ENCODE results near the gene PTDSS2. TPM values are rescaled to one million over a fixed set of nuclear protein-coding genes. Genes with fewer than 3 reads are reported as not detected.

The PTDSS2 gene
- total and polyA plus RNA-seq, 9 of the 15 experiments (the other 6 are each of a cell fraction or from before 2014, with no cell fraction given) = 0.45 to 53.9 (median 17.2) TPM

DNA sequence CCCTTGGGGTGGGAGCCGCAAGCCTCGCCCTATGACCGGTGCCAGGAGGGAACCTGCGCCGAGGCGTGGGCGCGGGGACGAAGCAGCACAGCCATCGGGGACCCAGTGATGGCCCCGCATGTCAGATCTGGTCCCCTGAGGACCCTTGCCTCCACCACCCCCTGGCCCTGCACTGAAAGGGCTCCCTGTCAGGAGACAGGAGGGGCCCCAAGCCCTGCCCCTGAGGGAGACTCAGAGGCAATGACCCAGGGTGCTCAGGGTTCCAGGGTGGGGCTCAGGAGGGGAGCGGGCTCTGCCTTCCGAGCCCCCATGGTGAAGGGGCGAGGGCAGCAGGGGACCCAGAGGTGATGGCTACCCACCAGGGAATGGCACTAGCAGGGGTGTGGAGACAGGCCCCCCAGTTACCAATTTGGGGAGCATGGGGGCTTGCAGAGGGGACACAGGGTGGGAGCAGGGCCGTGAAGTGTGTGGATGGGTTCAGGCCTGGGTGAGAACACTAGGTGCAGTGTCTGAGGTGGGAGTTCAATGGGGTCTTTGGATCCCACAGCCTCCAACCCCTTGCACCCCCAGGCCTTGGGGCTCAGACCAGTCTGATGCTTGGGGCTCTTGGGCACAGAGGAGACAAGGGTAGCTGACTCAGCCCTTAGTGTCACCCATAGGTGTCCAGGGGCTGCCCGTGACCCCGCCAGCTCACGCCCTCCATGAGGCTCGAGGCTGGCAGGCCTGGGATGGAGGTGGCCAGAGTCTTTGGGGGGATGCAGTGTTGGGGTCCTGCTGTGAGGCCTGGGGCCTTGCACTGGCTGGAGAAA is 87.7 kb downstream of the PTDSS2 start (continued):
- TF ChIP-seq, protein P1, sequence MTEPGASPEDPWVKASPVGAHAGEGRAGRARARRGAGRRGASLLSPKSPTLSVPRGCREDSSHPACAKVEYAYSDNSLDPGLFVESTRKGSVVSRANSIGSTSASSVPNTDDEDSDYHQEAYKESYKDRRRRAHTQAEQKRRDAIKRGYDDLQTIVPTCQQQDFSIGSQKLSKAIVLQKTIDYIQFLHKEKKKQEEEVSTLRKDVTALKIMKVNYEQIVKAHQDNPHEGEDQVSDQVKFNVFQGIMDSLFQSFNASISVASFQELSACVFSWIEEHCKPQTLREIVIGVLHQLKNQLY (CRISPR knock-in tag; conservative IDR thresholded peaks at IDR 0.05) = 0 out of 4 replicates have a peak, but pooled peaks of 1 of the 2 experiments have one; percentile 24
- TF ChIP-seq ZNF584 (CRISPR knock-in tag; IDR thresholded peaks at IDR 0.05; ENCODE audit: low read depth) = no peak
- no peak for TF ChIP-seq EP300 (IDR thresholded peaks at IDR 0.05; ENCODE audit: low read length)
- no peak for TF ChIP-seq ERF (CRISPR knock-in tag; IDR thresholded peaks at IDR 0.05)
- TF ChIP-seq EWSR1 (IDR thresholded peaks at IDR 0.05; ENCODE audit: borderline replicate concordance, low read depth, partially characterized antibody) = no peak
- TF ChIP-seq, protein P2, sequence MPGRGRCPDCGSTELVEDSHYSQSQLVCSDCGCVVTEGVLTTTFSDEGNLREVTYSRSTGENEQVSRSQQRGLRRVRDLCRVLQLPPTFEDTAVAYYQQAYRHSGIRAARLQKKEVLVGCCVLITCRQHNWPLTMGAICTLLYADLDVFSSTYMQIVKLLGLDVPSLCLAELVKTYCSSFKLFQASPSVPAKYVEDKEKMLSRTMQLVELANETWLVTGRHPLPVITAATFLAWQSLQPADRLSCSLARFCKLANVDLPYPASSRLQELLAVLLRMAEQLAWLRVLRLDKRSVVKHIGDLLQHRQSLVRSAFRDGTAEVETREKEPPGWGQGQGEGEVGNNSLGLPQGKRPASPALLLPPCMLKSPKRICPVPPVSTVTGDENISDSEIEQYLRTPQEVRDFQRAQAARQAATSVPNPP (IDR thresholded peaks at IDR 0.05; ENCODE audit: borderline replicate concordance, insufficient read depth, insufficient read length) = no peak
- TF ChIP-seq ZFP30 (CRISPR knock-in tag; IDR thresholded peaks at IDR 0.05; ENCODE audit: borderline replicate concordance) = no peak
- TF ChIP-seq MYNN (IDR thresholded peaks at IDR 0.05) = no peak
- TF ChIP-seq MYNN (CRISPR knock-in tag; IDR thresholded peaks at IDR 0.05) = no peak
- TF ChIP-seq NR2C2 (CRISPR knock-in tag; IDR thresholded peaks at IDR 0.05) = no peak
- TF ChIP-seq NR2C2 (tag; IDR thresholded peaks at IDR 0.05) = no peak
- TF ChIP-seq TARDBP (IDR thresholded peaks at IDR 0.05) = no peak
- TF ChIP-seq, protein P3, sequence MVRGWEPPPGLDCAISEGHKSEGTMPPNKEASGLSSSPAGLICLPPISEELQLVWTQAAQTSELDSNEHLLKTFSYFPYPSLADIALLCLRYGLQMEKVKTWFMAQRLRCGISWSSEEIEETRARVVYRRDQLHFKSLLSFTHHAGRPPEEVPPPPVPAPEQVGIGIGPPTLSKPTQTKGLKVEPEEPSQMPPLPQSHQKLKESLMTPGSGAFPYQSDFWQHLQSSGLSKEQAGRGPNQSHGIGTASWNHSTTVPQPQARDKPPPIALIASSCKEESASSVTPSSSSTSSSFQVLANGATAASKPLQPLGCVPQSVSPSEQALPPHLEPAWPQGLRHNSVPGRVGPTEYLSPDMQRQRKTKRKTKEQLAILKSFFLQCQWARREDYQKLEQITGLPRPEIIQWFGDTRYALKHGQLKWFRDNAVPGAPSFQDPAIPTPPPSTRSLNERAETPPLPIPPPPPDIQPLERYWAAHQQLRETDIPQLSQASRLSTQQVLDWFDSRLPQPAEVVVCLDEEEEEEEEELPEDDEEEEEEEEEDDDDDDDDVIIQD (CRISPR knock-in tag; IDR thresholded peaks at IDR 0.05) = no peak
- TF ChIP-seq, protein P4, sequence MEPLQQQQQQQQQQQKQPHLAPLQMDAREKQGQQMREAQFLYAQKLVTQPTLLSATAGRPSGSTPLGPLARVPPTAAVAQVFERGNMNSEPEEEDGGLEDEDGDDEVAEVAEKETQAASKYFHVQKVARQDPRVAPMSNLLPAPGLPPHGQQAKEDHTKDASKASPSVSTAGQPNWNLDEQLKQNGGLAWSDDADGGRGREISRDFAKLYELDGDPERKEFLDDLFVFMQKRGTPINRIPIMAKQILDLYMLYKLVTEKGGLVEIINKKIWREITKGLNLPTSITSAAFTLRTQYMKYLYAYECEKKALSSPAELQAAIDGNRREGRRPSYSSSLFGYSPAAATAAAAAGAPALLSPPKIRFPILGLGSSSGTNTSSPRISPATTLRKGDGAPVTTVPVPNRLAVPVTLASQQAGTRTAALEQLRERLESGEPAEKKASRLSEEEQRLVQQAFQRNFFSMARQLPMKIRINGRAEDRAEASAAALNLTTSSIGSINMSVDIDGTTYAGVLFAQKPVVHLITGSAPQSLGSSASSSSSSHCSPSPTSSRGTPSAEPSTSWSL (CRISPR knock-in tag; IDR thresholded peaks at IDR 0.05; ENCODE audit: borderline replicate concordance) = peak; percentile 85; the same call in 1 of the 2 replicates
- no peak for TF ChIP-seq ARID2 (IDR thresholded peaks at IDR 0.05)
